Transverse colon (tissue), 4 donors: ENCODE measurements around the gene KPTN.

ENCODE experiments used
- CTCF ChIP-seq, 5 experiments: fragments of 200-600 bp in 3 of 5; fragments of 450-650 bp in 2 of 5; sonication (generic) in 3 of 5; IDR thresholded peaks; 1 replicate in 2 of 5; 2 replicates in 3 of 5; pipeline ENCODE4 v1.5.1; 2016 to 2017; ENCODE audit warnings: antibody characterized with exemption in 5 of 5, inconsistent platforms in 3 of 5, mild to moderate bottlenecking in 2 of 5, moderate library complexity in 1 of 5
- EP300 ChIP-seq: sonication (generic); formaldehyde crosslinking; IDR thresholded peaks from one replicate; pipeline ENCODE4 v1.6.1; 2017; ENCODE audit warnings: antibody characterized with exemption, low read depth
- POLR2A ChIP-seq: fragments of 450-650 bp; IDR thresholded peaks from one replicate; pipeline ENCODE4 v1.6.1; 2016; ENCODE audit warnings: antibody characterized with exemption, mild to moderate bottlenecking, moderate library complexity
- POLR2AphosphoS5 ChIP-seq, 3 donors: sonication (generic); formaldehyde crosslinking; IDR thresholded peaks; one replicate each; pipeline ENCODE4 v1.6.1; 2016; ENCODE audit warnings: antibody characterized with exemption in 3 of 3

- TF ChIP-seq CTCF (IDR thresholded peaks at IDR 0.05) (no peak), POLR2A (no peak), POLR2AphosphoS5 (IDR thresholded peaks at IDR 0.05) (no peak), EP300 (no peak)
These were observed 49.9 kb downstream of the KPTN start for GRCh38 chr19:47434088-47434487.
